Neural cell (in vitro differentiated cells): ENCODE results near the gene OLFM1. TPM values are rescaled to one million over a fixed set of nuclear protein-coding genes. Genes with fewer than 3 reads are reported as not detected.

Experiments
- H2AFZ ChIP-seq: fragments of 200-600, 300-800 bp; sonication (generic), shearing (Covaris generic); 2 replicates; pipeline ENCODE4 v1.6.0; 2014; ENCODE audit warnings: low read depth, mild to moderate bottlenecking, antibody characterized with exemption, low read length, moderate library complexity
- H3F3A ChIP-seq: fragments of 200-600 bp; shearing (Covaris generic); 2 replicates; pipeline ENCODE4 v1.6.1; 2016; ENCODE audit warnings: mild to moderate bottlenecking, moderate library complexity, mixed read lengths, antibody characterized with exemption, low read length; ENCODE audit not compliant: insufficient read depth, poor library complexity, severe bottlenecking
- H3K27ac ChIP-seq: fragments of 200-600, 300-800 bp; sonication (generic), shearing (Covaris generic); 2 replicates; pipeline ENCODE4 v1.5.1; 2014; ENCODE audit warnings: mild to moderate bottlenecking, low read length, moderate library complexity
- H3K27me3 ChIP-seq: fragments of 300-800, 200-600 bp; sonication (generic), shearing (Covaris generic); 2 replicates; pipeline ENCODE4 v1.6.0; 2014; ENCODE audit warnings: mild to moderate bottlenecking, low read depth, low read length, moderate library complexity; ENCODE audit not compliant: insufficient read depth
- H3K36me3 ChIP-seq: fragments of 300-800, 200-600 bp; sonication (generic), shearing (Covaris generic); 2 replicates; pipeline ENCODE4 v1.5.1; 2014; ENCODE audit warnings: mild to moderate bottlenecking, antibody characterized with exemption, low read length, moderate library complexity; ENCODE audit not compliant: insufficient read depth
- H3K4me2 ChIP-seq: fragments of 300-800, 200-600 bp; sonication (generic), shearing (Covaris generic); 2 replicates; pipeline ENCODE4 v1.6.0; 2014; ENCODE audit warnings: mild to moderate bottlenecking, low read length
- H3K4me3 ChIP-seq: fragments of 300-800, 200-600 bp; sonication (generic), shearing (Covaris generic); 2 replicates; pipeline ENCODE4 v1.5.1; 2014; ENCODE audit warnings: mild to moderate bottlenecking, low read length, moderate library complexity
- H3K79me2 ChIP-seq: fragments of 200-600 bp; shearing (Covaris generic); replicated peaks from 2 replicates; pipeline ENCODE4 v1.6.0; 2014; ENCODE audit warnings: mild to moderate bottlenecking, low read length, moderate library complexity; ENCODE audit not compliant: insufficient read depth
- H3K9ac ChIP-seq: fragments of 300-800, 200-600 bp; sonication (generic), shearing (Covaris generic); 2 replicates; pipeline ENCODE4 v1.6.1; 2016; ENCODE audit warnings: mild to moderate bottlenecking, low read length, mixed read lengths
- H3K9me2 ChIP-seq: fragments of 200-600 bp; shearing (Covaris generic); 2 replicates; pipeline ENCODE4 v1.6.1; 2016; ENCODE audit warnings: mild to moderate bottlenecking, low read length, mixed read lengths; ENCODE audit not compliant: insufficient read depth
- H3K9me3 ChIP-seq: fragments of 200-600, 300-800 bp; sonication (generic), shearing (Covaris generic); 2 replicates; pipeline ENCODE4 v1.6.1; 2016; ENCODE audit warnings: mild to moderate bottlenecking, mixed run types, low read length, moderate library complexity, mixed read lengths
- H4K20me1 ChIP-seq: fragments of 200-600 bp; shearing (Covaris generic); 2 replicates; pipeline ENCODE4 v1.6.1; 2016; ENCODE audit warnings: mild to moderate bottlenecking, mixed run types; ENCODE audit not compliant: insufficient read depth
- EP300 ChIP-seq: fragments of 450-650 bp; conservative IDR thresholded peaks from 2 replicates; pipeline ENCODE4 v1.6.1; 2014; ENCODE audit warnings: antibody characterized with exemption, mild to moderate bottlenecking, moderate library complexity; ENCODE audit not compliant: poor library complexity, severe bottlenecking
- EZH2 ChIP-seq: fragments of 200-600, 300-800 bp; shearing (Covaris generic), sonication (generic); IDR thresholded peaks from 2 replicates; pipeline ENCODE4 v1.6.1; 2014; ENCODE audit warnings: antibody characterized with exemption, low read length, borderline replicate concordance, mild to moderate bottlenecking; ENCODE audit not compliant: insufficient read depth, poor library complexity, severe bottlenecking
- MXI1 ChIP-seq: fragments of 450-650 bp; conservative IDR thresholded peaks from 2 replicates; pipeline ENCODE4 v1.6.1; 2014; ENCODE audit warnings: antibody characterized with exemption, mild to moderate bottlenecking; ENCODE audit not compliant: poor library complexity, severe bottlenecking
- POLR2AphosphoS5 ChIP-seq: IDR thresholded peaks from 2 replicates; pipeline ENCODE4 v1.6.1; 2012
- RAD21 ChIP-seq: fragments of 450-650 bp; conservative IDR thresholded peaks from 2 replicates; pipeline ENCODE4 v1.6.1; 2014; ENCODE audit warnings: antibody characterized with exemption, mild to moderate bottlenecking, moderate library complexity
- SMC3 ChIP-seq: fragments of 450-650 bp; conservative IDR thresholded peaks from 2 replicates; pipeline ENCODE4 v1.6.1; 2014; ENCODE audit warnings: antibody characterized with exemption, mild to moderate bottlenecking, moderate library complexity; ENCODE audit not compliant: poor library complexity
- TAF1 ChIP-seq: IDR thresholded peaks from 2 replicates; pipeline ENCODE4 v1.6.1; 2012; ENCODE audit warnings: low read depth
- polyA plus RNA-seq: library from polyadenylated mRNA; depleted of rRNA; stranded (reverse); fragments of >200 nt; gene quantifications from 2 replicates; pipeline ENCODE4 v1.2.3, GENCODE V29; 2014
- TF ChIP-seq, protein P1 (sequence below): IDR thresholded peaks from 2 replicates; pipeline ENCODE4 v1.6.1; 2012; ENCODE audit warnings: borderline replicate concordance
- TF ChIP-seq, protein P2 (sequence below): fragments of 450-650 bp; IDR thresholded peaks from 2 replicates; pipeline ENCODE4 v1.5.1; 2014; ENCODE audit warnings: antibody characterized with exemption, mild to moderate bottlenecking, moderate library complexity; ENCODE audit not compliant: poor library complexity, severe bottlenecking

Gene OLFM1
- polyA plus RNA-seq, 1 donor from 2014 or later = 102 TPM

GRCh38 chr9:135076143-135076875, 11.2 kb upstream of the OLFM1 start:
- no peak overlapping the region for H3K27ac ChIP-seq
- peak overlapping the region; percentile 69 for H3K9ac ChIP-seq
- H3K4me2 ChIP-seq = peak overlapping the region; percentile 68

GRCh38 chr9:135076876-135077430, 10.5 kb upstream of the OLFM1 start:
- peak overlapping the region; percentile 68 for H3K4me2 ChIP-seq
- no peak overlapping the region for H3K27ac ChIP-seq
- no peaks in the 10 kb centered on the region for H3K27me3 ChIP-seq
- no peaks in the 10 kb centered on the region for H3F3A ChIP-seq
- peak overlapping the region; percentile 85 for H3K4me3 ChIP-seq
- H3K79me2 ChIP-seq = no peaks in the 10 kb centered on the region
- no peaks in the 10 kb centered on the region for H4K20me1 ChIP-seq
- peaks cover 7% of the 10 kb centered on the region for H3K9me3 ChIP-seq
- no peak for TF ChIP-seq TAF1
- TF ChIP-seq POLR2AphosphoS5 = no peak
- TF ChIP-seq, protein P1, sequence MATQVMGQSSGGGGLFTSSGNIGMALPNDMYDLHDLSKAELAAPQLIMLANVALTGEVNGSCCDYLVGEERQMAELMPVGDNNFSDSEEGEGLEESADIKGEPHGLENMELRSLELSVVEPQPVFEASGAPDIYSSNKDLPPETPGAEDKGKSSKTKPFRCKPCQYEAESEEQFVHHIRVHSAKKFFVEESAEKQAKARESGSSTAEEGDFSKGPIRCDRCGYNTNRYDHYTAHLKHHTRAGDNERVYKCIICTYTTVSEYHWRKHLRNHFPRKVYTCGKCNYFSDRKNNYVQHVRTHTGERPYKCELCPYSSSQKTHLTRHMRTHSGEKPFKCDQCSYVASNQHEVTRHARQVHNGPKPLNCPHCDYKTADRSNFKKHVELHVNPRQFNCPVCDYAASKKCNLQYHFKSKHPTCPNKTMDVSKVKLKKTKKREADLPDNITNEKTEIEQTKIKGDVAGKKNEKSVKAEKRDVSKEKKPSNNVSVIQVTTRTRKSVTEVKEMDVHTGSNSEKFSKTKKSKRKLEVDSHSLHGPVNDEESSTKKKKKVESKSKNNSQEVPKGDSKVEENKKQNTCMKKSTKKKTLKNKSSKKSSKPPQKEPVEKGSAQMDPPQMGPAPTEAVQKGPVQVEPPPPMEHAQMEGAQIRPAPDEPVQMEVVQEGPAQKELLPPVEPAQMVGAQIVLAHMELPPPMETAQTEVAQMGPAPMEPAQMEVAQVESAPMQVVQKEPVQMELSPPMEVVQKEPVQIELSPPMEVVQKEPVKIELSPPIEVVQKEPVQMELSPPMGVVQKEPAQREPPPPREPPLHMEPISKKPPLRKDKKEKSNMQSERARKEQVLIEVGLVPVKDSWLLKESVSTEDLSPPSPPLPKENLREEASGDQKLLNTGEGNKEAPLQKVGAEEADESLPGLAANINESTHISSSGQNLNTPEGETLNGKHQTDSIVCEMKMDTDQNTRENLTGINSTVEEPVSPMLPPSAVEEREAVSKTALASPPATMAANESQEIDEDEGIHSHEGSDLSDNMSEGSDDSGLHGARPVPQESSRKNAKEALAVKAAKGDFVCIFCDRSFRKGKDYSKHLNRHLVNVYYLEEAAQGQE = no peak
- no peak for TF ChIP-seq EP300
- TF ChIP-seq, protein P2, sequence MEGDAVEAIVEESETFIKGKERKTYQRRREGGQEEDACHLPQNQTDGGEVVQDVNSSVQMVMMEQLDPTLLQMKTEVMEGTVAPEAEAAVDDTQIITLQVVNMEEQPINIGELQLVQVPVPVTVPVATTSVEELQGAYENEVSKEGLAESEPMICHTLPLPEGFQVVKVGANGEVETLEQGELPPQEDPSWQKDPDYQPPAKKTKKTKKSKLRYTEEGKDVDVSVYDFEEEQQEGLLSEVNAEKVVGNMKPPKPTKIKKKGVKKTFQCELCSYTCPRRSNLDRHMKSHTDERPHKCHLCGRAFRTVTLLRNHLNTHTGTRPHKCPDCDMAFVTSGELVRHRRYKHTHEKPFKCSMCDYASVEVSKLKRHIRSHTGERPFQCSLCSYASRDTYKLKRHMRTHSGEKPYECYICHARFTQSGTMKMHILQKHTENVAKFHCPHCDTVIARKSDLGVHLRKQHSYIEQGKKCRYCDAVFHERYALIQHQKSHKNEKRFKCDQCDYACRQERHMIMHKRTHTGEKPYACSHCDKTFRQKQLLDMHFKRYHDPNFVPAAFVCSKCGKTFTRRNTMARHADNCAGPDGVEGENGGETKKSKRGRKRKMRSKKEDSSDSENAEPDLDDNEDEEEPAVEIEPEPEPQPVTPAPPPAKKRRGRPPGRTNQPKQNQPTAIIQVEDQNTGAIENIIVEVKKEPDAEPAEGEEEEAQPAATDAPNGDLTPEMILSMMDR = no peak
- no peak for TF ChIP-seq EZH2
- no peaks in the 10 kb centered on the region for H3K36me3 ChIP-seq
- no peak overlapping the region for H3K9ac ChIP-seq
- H3K9me2 ChIP-seq = no peaks in the 10 kb centered on the region
- no peak overlapping the region for H2AFZ ChIP-seq

More at GRCh38 chr9:135076143-135076875, 11.2 kb upstream of the OLFM1 start:
- Histone ChIP-seq H4K20me1 (no peaks in the 10 kb centered on the region), H3K27me3 (no peaks in the 10 kb centered on the region), H3K9me2 (no peaks in the 10 kb centered on the region), H3K36me3 (no peaks in the 10 kb centered on the region), H3K4me3 (peak overlapping the region; percentile 85), H2AFZ (no peak overlapping the region), H3F3A (no peaks in the 10 kb centered on the region), H3K79me2 (no peaks in the 10 kb centered on the region), H3K9me3 (peaks cover under 1% of the 10 kb centered on the region)
- TF ChIP-seq EZH2 (no peak), TAF1 (no peak), MXI1 (no peak), RAD21 (no peak), SMC3 (no peak), POLR2AphosphoS5 (no peak), EP300 (no peak)
- TF ChIP-seq, protein P1 = no peak
- TF ChIP-seq, protein P2 = no peak
